Measurements from ENCODE around the gene PLXNA4.

DNA sequence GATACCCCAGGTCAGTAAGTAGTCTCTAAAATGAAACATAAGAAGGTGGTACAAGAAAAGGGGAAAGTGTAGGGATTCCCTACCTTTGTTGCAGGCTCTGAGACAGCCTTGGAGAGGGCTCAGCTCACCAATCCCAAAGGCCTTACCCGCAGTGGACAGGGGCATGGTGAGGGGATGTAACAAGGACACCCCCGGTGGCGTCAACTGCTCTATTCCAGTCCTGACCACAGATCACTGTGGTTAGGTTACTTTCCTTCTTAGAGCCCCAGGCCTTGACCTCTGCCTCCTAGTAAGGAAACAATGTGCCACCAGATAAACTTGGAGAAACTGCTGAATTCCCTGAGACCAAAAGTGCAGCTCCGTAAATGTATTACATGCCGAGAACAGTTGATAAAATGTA is 17.5 kb downstream of the PLXNA4 start:
- no peak for TF ChIP-seq POLR2A (IDR thresholded peaks at IDR 0.05; ENCODE audit: low read depth, low read length)
- TF ChIP-seq POLR2AphosphoS5 (IDR thresholded peaks at IDR 0.05; ENCODE audit: low read depth, low read length): no peak
- TF ChIP-seq SPI1 (IDR thresholded peaks at IDR 0.05; ENCODE audit: low read depth, low read length): no peak
- TF ChIP-seq TAF1 (IDR thresholded peaks at IDR 0.05; ENCODE audit: low read depth, low read length): no peak
- no peak for TF ChIP-seq POU2F2 (IDR thresholded peaks at IDR 0.05; ENCODE audit: low read depth, low read length)
- TF ChIP-seq PAX5 (IDR thresholded peaks at IDR 0.05; ENCODE audit: insufficient read depth, low read length, severe bottlenecking): no peak
